ENCODE measurements around the gene GPC1. TPM values are rescaled to one million over a fixed set of nuclear protein-coding genes. Genes with fewer than 3 reads are reported as not detected.

GPC1 gene
- total and polyA plus RNA-seq, 2 of the 13 experiments (the other 11 are each of a cell fraction or from before 2014, with no cell fraction given): 4.0 to 5.5 TPM

DNA sequence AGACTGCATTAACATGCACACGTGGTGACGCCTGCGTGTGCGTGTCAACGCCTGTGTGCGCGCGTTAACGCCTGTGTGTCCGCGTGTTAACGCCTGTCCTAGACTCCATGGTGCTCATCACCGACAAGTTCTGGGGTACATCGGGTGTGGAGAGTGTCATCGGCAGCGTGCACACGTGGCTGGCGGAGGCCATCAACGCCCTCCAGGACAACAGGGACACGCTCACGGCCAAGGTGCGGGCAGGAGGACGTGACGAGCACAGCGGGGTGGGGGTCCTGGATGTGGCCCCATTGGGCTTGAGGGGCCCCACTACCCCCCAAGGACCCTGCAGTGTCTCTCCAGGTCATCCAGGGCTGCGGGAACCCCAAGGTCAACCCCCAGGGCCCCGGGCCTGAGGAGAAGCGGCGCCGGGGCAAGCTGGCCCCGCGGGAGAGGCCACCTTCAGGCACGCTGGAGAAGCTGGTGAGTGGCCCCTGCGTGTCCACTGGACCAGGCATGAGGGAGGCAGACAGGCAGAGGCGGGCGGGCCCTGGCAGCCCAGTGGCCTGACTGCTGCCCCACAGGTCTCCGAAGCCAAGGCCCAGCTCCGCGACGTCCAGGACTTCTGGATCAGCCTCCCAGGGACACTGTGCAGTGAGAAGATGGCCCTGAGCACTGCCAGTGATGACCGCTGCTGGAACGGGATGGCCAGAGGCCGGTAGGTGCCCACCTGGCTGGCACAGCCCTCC lies 29.2 kb downstream of the GPC1 start:
- H3K36me3 ChIP-seq (replicated peaks in 1 of 2; ENCODE audit: control insufficient read depth in 1 of 2, insufficient read depth in 2 of 2, low read length in 2 of 2): no peaks in the 10 kb centered on the region
- ATAC-seq (no peak), FAIRE-seq (no peak), DNase-seq (ENCODE audit: low spot score) (no peak)
- H3K4me2 ChIP-seq (ENCODE audit: low read depth, low read length): no peak overlapping the region
- intact Hi-C loops (cut with micrococcal nuclease; ENCODE audit: unreplicated experiment): no loop called here
- H3K27ac ChIP-seq (ENCODE audit: extremely low read length, insufficient read depth, low read length): no peak overlapping the region
- in situ Hi-C loops (cut with HindIII; ENCODE audit: extremely low pct_ligation_motif_present, low pct_unique_long_range_greater_than_20kb): no loop called here
- no TSS peak for BruUV-seq (replicated peaks)
- no peaks in the 10 kb centered on the region for H3K79me2 ChIP-seq (ENCODE audit: insufficient read depth, low read length)
- no peaks in the 10 kb centered on the region for H3K27me3 ChIP-seq (ENCODE audit: control insufficient read depth in 1 of 2, insufficient read depth in 2 of 2, low read length in 2 of 2)
- no peak overlapping the region for H2AFZ ChIP-seq (ENCODE audit: low read length)
- H3K9ac ChIP-seq (ENCODE audit: insufficient read depth, low read depth, low read length): no peak overlapping the region
- peaks cover 19% of the 10 kb centered on the region for H3K4me1 ChIP-seq (ENCODE audit: insufficient read depth, low read length)
- ChIA-PET POLR2A (no interaction called here), CTCF (ENCODE audit: low intra/inter-chr PET ratio, low total read pairs) (no interaction called here)
- no peak overlapping the region for H3K4me3 ChIP-seq (replicated peaks in 1 of 3; ENCODE audit: insufficient read depth in 1 of 3, low read depth in 2 of 3, low read length in 3 of 3)
- 84% methylated on average over 11 of the region's 43 CpGs for WGBS (ENCODE audit: low lambda C conversion rate)
- H4K20me1 ChIP-seq (ENCODE audit: insufficient read depth, low read length): no peaks in the 10 kb centered on the region
- no peaks in the 10 kb centered on the region for H3K9me3 ChIP-seq (ENCODE audit: low read length)
- TF ChIP-seq, protein P1, sequence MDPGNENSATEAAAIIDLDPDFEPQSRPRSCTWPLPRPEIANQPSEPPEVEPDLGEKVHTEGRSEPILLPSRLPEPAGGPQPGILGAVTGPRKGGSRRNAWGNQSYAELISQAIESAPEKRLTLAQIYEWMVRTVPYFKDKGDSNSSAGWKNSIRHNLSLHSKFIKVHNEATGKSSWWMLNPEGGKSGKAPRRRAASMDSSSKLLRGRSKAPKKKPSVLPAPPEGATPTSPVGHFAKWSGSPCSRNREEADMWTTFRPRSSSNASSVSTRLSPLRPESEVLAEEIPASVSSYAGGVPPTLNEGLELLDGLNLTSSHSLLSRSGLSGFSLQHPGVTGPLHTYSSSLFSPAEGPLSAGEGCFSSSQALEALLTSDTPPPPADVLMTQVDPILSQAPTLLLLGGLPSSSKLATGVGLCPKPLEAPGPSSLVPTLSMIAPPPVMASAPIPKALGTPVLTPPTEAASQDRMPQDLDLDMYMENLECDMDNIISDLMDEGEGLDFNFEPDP (CRISPR knock-in tag; conservative IDR thresholded peaks at IDR 0.05): 0 out of 2 replicates have a peak, but pooled peaks have one; percentile 58
- TF ChIP-seq SMYD3 (CRISPR knock-in tag; IDR thresholded peaks at IDR 0.05): no peak

DNA sequence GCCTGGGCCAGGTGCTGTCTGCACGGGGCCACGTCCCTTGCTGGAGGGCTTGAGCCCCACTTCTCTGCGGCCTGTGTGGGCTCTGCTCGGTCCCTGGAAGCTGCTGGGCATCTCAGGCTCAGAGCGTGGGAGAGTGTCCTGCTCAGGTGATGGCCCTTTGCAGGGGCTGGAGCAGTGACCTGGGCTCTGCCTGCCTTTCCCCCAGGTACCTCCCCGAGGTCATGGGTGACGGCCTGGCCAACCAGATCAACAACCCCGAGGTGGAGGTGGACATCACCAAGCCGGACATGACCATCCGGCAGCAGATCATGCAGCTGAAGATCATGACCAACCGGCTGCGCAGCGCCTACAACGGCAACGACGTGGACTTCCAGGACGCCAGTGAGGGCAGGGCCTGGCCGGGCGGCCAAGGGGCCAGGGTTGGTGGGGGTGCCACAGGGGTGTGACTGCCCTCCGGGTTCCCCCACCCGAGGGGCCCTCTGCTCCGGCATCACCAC lies 29.9 kb downstream of the GPC1 start:
- BruUV-seq (replicated peaks): no TSS peak
- POLR2A ChIA-PET: no interaction called here
- no peak for TF ChIP-seq ZNF260 (CRISPR knock-in tag; IDR thresholded peaks at IDR 0.05; ENCODE audit: borderline replicate concordance, low read depth)
- peak; percentile 21 for TF ChIP-seq TAF15 (IDR thresholded peaks at IDR 0.05; ENCODE audit: low read depth, low read length, poor library complexity, severe bottlenecking)
- TF ChIP-seq SATB2 (CRISPR knock-in tag; IDR thresholded peaks at IDR 0.05): no peak
- peak; percentile 52 for TF ChIP-seq AGO2 (optimal IDR thresholded peaks at IDR 0.05; ENCODE audit: low read depth, low read length)
- in situ Hi-C loops (cut with HindIII; ENCODE audit: extremely low pct_ligation_motif_present, low pct_unique_long_range_greater_than_20kb): no loop called here
- no peak overlapping the region for H2AFZ ChIP-seq (ENCODE audit: low read length)
- H3K9me3 ChIP-seq (ENCODE audit: low read length): no peaks in the 10 kb centered on the region
- no peak for DNase-seq (ENCODE audit: low spot score)
- no peaks in the 10 kb centered on the region for H3K36me3 ChIP-seq (replicated peaks in 1 of 2; ENCODE audit: control insufficient read depth in 1 of 2, insufficient read depth in 2 of 2, low read length in 2 of 2)
- CTCF ChIA-PET (ENCODE audit: low intra/inter-chr PET ratio, low total read pairs): no interaction called here
- WGBS (ENCODE audit: low lambda C conversion rate): 89% methylated on average over 4 of the region's 22 CpGs
- FAIRE-seq: no peak
- no peak overlapping the region for H3K4me3 ChIP-seq (replicated peaks in 1 of 3; ENCODE audit: insufficient read depth in 1 of 3, low read depth in 2 of 3, low read length in 3 of 3)
- no peak overlapping the region for H3K9ac ChIP-seq (ENCODE audit: insufficient read depth, low read depth, low read length)
- no peaks in the 10 kb centered on the region for H3K27me3 ChIP-seq (ENCODE audit: control insufficient read depth in 1 of 2, insufficient read depth in 2 of 2, low read length in 2 of 2)
- ATAC-seq: peak; percentile 3; the same call in 2 of the 3 replicates
- H3K4me2 ChIP-seq (ENCODE audit: low read depth, low read length): no peak overlapping the region
- H3K27ac ChIP-seq (ENCODE audit: extremely low read length, insufficient read depth, low read length): no peak overlapping the region
- no peaks in the 10 kb centered on the region for H3K79me2 ChIP-seq (ENCODE audit: insufficient read depth, low read length)
- H3K4me1 ChIP-seq (ENCODE audit: insufficient read depth, low read length): peaks cover 12% of the 10 kb centered on the region; the same call in 1 of the 2 replicates
- intact Hi-C loops (cut with micrococcal nuclease; ENCODE audit: unreplicated experiment): no loop called here
- no peaks in the 10 kb centered on the region for H4K20me1 ChIP-seq (ENCODE audit: insufficient read depth, low read length)
